LNCAP (cell line): ENCODE data around the gene TMSB10.

Source experiments
- TF ChIP-seq, protein P1 (sequence below): fragments of 450-650 bp; IDR thresholded peaks from 2 replicates; pipeline ENCODE4 v1.5.1; 2017; ENCODE audit warnings: mild to moderate bottlenecking

Gene TMSB10

GRCh38 chr2:84876369-84876768 is 29.1 kb upstream of the TMSB10 start:
- TF ChIP-seq, protein P1, sequence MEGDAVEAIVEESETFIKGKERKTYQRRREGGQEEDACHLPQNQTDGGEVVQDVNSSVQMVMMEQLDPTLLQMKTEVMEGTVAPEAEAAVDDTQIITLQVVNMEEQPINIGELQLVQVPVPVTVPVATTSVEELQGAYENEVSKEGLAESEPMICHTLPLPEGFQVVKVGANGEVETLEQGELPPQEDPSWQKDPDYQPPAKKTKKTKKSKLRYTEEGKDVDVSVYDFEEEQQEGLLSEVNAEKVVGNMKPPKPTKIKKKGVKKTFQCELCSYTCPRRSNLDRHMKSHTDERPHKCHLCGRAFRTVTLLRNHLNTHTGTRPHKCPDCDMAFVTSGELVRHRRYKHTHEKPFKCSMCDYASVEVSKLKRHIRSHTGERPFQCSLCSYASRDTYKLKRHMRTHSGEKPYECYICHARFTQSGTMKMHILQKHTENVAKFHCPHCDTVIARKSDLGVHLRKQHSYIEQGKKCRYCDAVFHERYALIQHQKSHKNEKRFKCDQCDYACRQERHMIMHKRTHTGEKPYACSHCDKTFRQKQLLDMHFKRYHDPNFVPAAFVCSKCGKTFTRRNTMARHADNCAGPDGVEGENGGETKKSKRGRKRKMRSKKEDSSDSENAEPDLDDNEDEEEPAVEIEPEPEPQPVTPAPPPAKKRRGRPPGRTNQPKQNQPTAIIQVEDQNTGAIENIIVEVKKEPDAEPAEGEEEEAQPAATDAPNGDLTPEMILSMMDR: no peak

- TF ChIP-seq, protein P1: no peak
Observed at GRCh38 chr2:84878459-84878858, 27.0 kb upstream of the TMSB10 start.

DNA sequence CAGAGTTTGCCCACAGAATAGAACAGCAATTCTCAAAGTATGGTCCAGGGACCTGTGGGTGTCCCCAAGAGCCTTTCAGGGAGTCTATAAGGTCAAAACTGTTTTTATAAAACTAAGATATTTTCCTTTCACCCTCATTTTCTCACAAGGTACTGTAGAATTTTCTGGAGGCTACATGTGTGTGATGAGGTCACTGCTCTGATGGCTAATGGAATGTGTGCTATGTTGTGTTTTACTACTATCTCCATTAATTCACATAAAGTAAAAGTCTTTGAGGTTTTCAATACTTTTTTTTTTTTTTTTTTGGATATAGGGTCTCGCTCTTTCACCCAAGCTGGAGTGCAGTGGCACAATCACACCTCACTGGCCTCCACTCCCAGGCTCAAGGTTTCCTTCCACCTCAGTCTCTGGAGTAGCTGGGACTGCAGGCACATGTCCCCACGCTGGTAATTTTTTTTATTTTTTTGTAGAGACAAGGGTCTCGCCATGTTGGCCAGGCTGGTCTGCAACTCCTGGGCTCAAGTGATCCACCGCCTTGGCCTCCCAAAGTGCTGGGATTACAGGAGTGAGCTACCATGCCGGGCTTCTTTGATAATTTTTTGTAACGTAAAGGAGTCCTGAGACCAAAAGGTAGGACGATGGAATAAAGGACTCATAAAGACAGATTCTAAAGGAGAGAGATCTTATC is 26.4 kb upstream of the TMSB10 start:
- TF ChIP-seq, protein P1: no peak

- TF ChIP-seq, protein P1: no peak
Observed at GRCh38 chr2:84879584-84880394, 25.7 kb upstream of the TMSB10 start.

- TF ChIP-seq, protein P1: no peak
Observed at GRCh38 chr2:84880395-84880644, 25.1 kb upstream of the TMSB10 start.

- TF ChIP-seq, protein P1: no peak
Observed at GRCh38 chr2:84880645-84881521, 24.6 kb upstream of the TMSB10 start, which contains the start of gene TRABD2A. Gene TRABD2A, minus strand, starts transcription at chr2:84881084. Its CDS starts 45 bp downstream, at chr2:84881039.

DNA sequence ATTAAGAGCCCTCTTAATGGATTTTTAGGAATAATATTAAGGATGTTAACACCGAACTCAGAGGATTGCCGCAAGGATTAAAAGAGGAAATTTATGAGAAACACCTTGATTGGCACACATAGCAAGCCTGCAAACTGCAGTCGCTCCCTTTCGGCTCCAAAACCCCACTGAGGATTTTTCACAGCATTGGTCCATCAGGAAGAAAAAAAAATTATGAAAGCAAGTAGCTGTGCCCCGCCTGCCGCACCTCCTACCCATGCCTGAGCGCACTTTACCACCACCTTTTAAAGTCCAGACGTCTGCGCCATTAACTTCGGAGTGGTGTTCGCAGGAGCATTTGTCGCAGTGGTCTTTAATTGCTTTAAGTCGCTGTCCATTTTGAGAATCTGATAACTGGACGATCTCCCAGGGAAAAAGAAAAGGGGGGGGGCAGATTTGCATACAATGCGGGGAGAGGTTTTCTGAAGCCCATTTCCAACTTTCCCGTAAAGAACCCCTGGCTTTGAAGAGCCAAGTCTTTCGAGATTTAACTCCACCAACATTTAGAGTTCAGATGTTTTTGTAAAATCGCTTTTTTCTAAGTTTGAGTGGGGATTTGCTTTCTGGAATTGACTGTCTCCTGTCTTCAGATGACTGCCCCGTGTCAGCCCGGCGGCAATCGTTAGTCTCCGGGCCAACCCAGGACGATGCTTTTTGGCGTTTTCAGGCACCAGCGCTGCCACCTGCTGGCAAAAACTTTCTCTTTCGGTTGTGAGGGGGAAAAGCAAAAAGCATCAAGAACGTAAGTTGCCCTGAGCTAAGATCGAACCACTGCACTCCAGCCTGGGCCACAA is 23.7 kb upstream of the TMSB10 start:
- TF ChIP-seq, protein P1: peak; percentile 71
